ENCODE measurements around the gene CELF1. TPM values are rescaled to one million over a fixed set of nuclear protein-coding genes. Genes with fewer than 3 reads are reported as not detected.

CELF1 gene
- total RNA-seq, 1 donor from 2014 or later, result 88.6 TPM

GRCh38 chr11:47514825-47515647 is 37.9 kb downstream of the CELF1 start:
- TF ChIP-seq, protein P1, sequence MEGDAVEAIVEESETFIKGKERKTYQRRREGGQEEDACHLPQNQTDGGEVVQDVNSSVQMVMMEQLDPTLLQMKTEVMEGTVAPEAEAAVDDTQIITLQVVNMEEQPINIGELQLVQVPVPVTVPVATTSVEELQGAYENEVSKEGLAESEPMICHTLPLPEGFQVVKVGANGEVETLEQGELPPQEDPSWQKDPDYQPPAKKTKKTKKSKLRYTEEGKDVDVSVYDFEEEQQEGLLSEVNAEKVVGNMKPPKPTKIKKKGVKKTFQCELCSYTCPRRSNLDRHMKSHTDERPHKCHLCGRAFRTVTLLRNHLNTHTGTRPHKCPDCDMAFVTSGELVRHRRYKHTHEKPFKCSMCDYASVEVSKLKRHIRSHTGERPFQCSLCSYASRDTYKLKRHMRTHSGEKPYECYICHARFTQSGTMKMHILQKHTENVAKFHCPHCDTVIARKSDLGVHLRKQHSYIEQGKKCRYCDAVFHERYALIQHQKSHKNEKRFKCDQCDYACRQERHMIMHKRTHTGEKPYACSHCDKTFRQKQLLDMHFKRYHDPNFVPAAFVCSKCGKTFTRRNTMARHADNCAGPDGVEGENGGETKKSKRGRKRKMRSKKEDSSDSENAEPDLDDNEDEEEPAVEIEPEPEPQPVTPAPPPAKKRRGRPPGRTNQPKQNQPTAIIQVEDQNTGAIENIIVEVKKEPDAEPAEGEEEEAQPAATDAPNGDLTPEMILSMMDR (IDR thresholded peaks at IDR 0.05; ENCODE audit: borderline replicate concordance), result no peak
- peak overlapping the region; percentile 47 for H3K27ac ChIP-seq (replicated peaks)
- no peaks in the 10 kb centered on the region for H3K36me3 ChIP-seq
- no peaks in the 10 kb centered on the region for H3K27me3 ChIP-seq (ENCODE audit: low read depth)
- no peaks in the 10 kb centered on the region for H3K9me3 ChIP-seq (replicated peaks)
- DNase-seq, result no peak
- intact Hi-C loops (cut with micrococcal nuclease), result no loop called here
- peaks cover 96% of the 10 kb centered on the region for H3K4me1 ChIP-seq
- no peak overlapping the region for H3K4me3 ChIP-seq

- intact Hi-C loops (cut with micrococcal nuclease), result no loop called here
- Histone ChIP-seq H3K36me3 (no peaks in the 10 kb centered on the region), H3K27ac (replicated peaks) (peak overlapping the region; percentile 1), H3K4me3 (no peak overlapping the region), H3K4me1 (peaks cover 96% of the 10 kb centered on the region), H3K9me3 (replicated peaks) (no peaks in the 10 kb centered on the region), H3K27me3 (ENCODE audit: low read depth) (no peaks in the 10 kb centered on the region)
- TF ChIP-seq, protein P1 (IDR thresholded peaks at IDR 0.05; ENCODE audit: borderline replicate concordance), result no peak
- DNase-seq, result no peak
These were observed 40.2 kb downstream of the CELF1 start for GRCh38 chr11:47512701-47513100.

- intact Hi-C loops (cut with micrococcal nuclease), result no loop called here
- no peaks in the 10 kb centered on the region for H3K36me3 ChIP-seq
These were observed 41.0 kb downstream of the CELF1 start for GRCh38 chr11:47511917-47512316.

DNA sequence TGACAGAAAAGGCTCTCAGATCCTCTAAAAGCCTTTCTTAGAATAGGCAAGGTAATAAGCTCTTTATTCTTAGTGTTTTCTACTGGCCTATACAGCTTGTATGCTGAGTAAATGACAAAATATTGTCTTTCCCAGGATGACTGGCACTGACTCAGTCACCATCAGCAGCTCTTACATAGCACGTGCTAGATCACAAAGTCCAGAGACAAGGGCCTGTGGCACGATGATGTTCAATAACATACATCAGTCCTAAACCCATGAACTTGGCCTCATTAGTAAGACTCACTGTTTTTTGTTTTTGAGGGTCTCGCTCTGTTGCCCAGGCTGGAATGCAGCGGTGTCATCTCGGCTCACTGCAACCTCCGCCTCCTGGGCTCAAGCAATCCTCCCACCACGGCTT is 42.7 kb downstream of the CELF1 start:
- Histone ChIP-seq H3K4me1 (peaks cover 87% of the 10 kb centered on the region), H3K27ac (replicated peaks) (no peak overlapping the region)

More at GRCh38 chr11:47511917-47512316, 41.0 kb downstream of the CELF1 start:
- Histone ChIP-seq H3K27ac (replicated peaks) (no peak overlapping the region), H3K4me1 (peaks cover 96% of the 10 kb centered on the region), H3K27me3 (ENCODE audit: low read depth) (no peaks in the 10 kb centered on the region), H3K9me3 (replicated peaks) (no peaks in the 10 kb centered on the region), H3K4me3 (no peak overlapping the region)
- TF ChIP-seq, protein P1 (IDR thresholded peaks at IDR 0.05; ENCODE audit: borderline replicate concordance), result no peak
- no peak for DNase-seq

GRCh38 chr11:47509077-47509536 is 43.8 kb downstream of the CELF1 start:
- Histone ChIP-seq H3K9me3 (replicated peaks) (no peaks in the 10 kb centered on the region), H3K27ac (replicated peaks) (no peak overlapping the region), H3K4me1 (peaks cover 76% of the 10 kb centered on the region), H3K36me3 (no peaks in the 10 kb centered on the region), H3K27me3 (ENCODE audit: low read depth) (no peaks in the 10 kb centered on the region), H3K4me3 (no peak overlapping the region)
- TF ChIP-seq, protein P1 (IDR thresholded peaks at IDR 0.05; ENCODE audit: borderline replicate concordance), result no peak
- no peak for DNase-seq
- intact Hi-C loops (cut with micrococcal nuclease), result no loop called here

More for the DNA sequence above, 42.7 kb downstream of the CELF1 start:
- Histone ChIP-seq H3K27me3 (ENCODE audit: low read depth) (no peaks in the 10 kb centered on the region), H3K9me3 (replicated peaks) (no peaks in the 10 kb centered on the region), H3K36me3 (no peaks in the 10 kb centered on the region), H3K4me3 (no peak overlapping the region)
- intact Hi-C loops (cut with micrococcal nuclease), result no loop called here
- TF ChIP-seq, protein P1 (IDR thresholded peaks at IDR 0.05; ENCODE audit: borderline replicate concordance), result no peak
- DNase-seq, result no peak
